A549 (cell line): ENCODE data around the gene DAB2IP. TPM values are rescaled to one million over a fixed set of nuclear protein-coding genes. Genes with fewer than 3 reads are reported as not detected.

Experiments used
- ATAC-seq, 2 experiments: fragments of 200-7000 bp in 1 of 2; fragments of >200 bp in 1 of 2; cut with Nextera tagmentation in 1 of 2; cut with Tn5 transposase in 1 of 2; 3 replicates each; pipeline versions ENCODE4 v1.8.0 to v1.9.1; 2018 to 2020; ENCODE audit warnings: mild to moderate bottlenecking in 1 of 2, moderate library complexity in 1 of 2
- CTCF ChIA-PET: fragments of 300-600 bp; sonication (Branson Sonifier 250); formaldehyde crosslinking; extraction: SDS; loops from one replicate; lab custom pipeline; 2021; ENCODE audit warnings: antibody characterized with exemption, inconsistent platforms; lab: Yijun Ruan, JAX
- POLR2A ChIA-PET: fragments of 350-600 bp; formaldehyde crosslinking; extraction: SDS; loops from one replicate; lab custom pipeline; 2021; ENCODE audit warnings: antibody characterized with exemption, inconsistent platforms; lab: Yijun Ruan, JAX
- DNase-seq, 2 experiments: peaks; one replicate each; pipeline versions ENCODE4 v3.0.0 to v3.0.0-alpha.2; 2011 to 2016; ENCODE audit warnings: low read depth in 1 of 2, low spot score in 1 of 2
- FAIRE-seq: peaks from 2 replicates; lab custom pipeline; 2011; peaks lifted over from hg19 to GRCh38; lab: Jason Lieb, UNC
- H3K27ac ChIP-seq, 2 experiments: fragments of >200 bp; sonication (Bioruptor Twin); formaldehyde crosslinking; 3 replicates each; pipeline ENCODE4 v1.5.1; 2016 to 2017
- H3K4me1 ChIP-seq: fragments of >200 bp; sonication (Bioruptor Twin); formaldehyde crosslinking; 3 replicates; pipeline ENCODE4 v1.6.1; 2016
- H3K4me2 ChIP-seq: fragments of >200 bp; sonication (Bioruptor Twin); formaldehyde crosslinking; 3 replicates; pipeline ENCODE4 v1.6.1; 2016
- H3K4me3 ChIP-seq: fragments of >200 bp; sonication (Bioruptor Twin); formaldehyde crosslinking; 3 replicates; pipeline ENCODE4 v1.5.1; 2016
- H3K9me3 ChIP-seq: fragments of >200 bp; sonication (Bioruptor Twin); formaldehyde crosslinking; 3 replicates; pipeline ENCODE4 v1.6.1; 2016
- ATOH8 ChIP-seq: fragments of 250-450 bp; sonication (Bioruptor Pico); IDR thresholded peaks from 2 replicates; pipeline ENCODE4 v1.5.0; 2020; ENCODE audit warnings: low read depth, mild to moderate bottlenecking, moderate library complexity
- BCL3 ChIP-seq: fragments of >200 bp; sonication (Bioruptor Twin); formaldehyde crosslinking; IDR thresholded peaks from 3 replicates; pipeline ENCODE4 v1.6.1; 2016
- CBX8 ChIP-seq: fragments of 200-600 bp; sonication (generic); IDR thresholded peaks from 2 replicates; pipeline ENCODE4 v1.6.1; 2016
- CHD2 ChIP-seq: fragments of 150-350 bp; IDR thresholded peaks from 2 replicates; pipeline ENCODE4 v1.6.1; 2014; ENCODE audit warnings: low read length; ENCODE audit not compliant: partially characterized antibody
- CHD4 ChIP-seq: fragments of 200-600 bp; sonication (generic); IDR thresholded peaks from 2 replicates; pipeline ENCODE4 v1.6.1; 2016; ENCODE audit warnings: antibody characterized with exemption, mild to moderate bottlenecking, borderline replicate concordance
- E2F6 ChIP-seq: IDR thresholded peaks from 2 replicates; pipeline ENCODE4 v1.6.1; 2012; ENCODE audit warnings: low read depth, borderline replicate concordance
- EHMT2 ChIP-seq: fragments of 200-600 bp; sonication (generic); IDR thresholded peaks from 2 replicates; pipeline ENCODE4 v1.6.1; 2016; ENCODE audit warnings: antibody characterized with exemption, low read depth, mild to moderate bottlenecking, moderate library complexity
- ELK1 ChIP-seq: fragments of 150-350 bp; IDR thresholded peaks from 2 replicates; pipeline ENCODE4 v1.6.1; 2014; ENCODE audit warnings: low read depth, mild to moderate bottlenecking, low read length
- EP300 ChIP-seq, 2 experiments: fragments of >200 bp; sonication (Bioruptor Twin); formaldehyde crosslinking; IDR thresholded peaks; 2 replicates in 1 of 2; 3 replicates in 1 of 2; pipeline ENCODE4 v1.6.1; 2016 to 2017
- FOSB ChIP-seq: fragments of 250-450 bp; sonication (Bioruptor Pico); IDR thresholded peaks from 2 replicates; pipeline ENCODE4 v1.5.0; 2020; ENCODE audit warnings: mild to moderate bottlenecking, moderate library complexity
- FOSL2 ChIP-seq, 2 experiments: fragments of 450-650 bp in 1 of 2; fragments of >200 bp in 1 of 2; sonication (Bioruptor Twin) in 1 of 2; formaldehyde crosslinking; IDR thresholded peaks; 2 replicates each; pipeline versions ENCODE4 v1.5.0 to v1.6.1; 2016 to 2020; ENCODE audit warnings: mild to moderate bottlenecking in 1 of 2, moderate library complexity in 1 of 2
- HDAC2 ChIP-seq: fragments of 200-600 bp; sonication (generic); IDR thresholded peaks from 2 replicates; pipeline ENCODE4 v1.6.1; 2016
- HEYL ChIP-seq: fragments of 250-450 bp; sonication (Bioruptor Pico); IDR thresholded peaks from 2 replicates; pipeline ENCODE4 v1.8.0; 2021; ENCODE audit warnings: mild to moderate bottlenecking, moderate library complexity
- HOXA7 ChIP-seq: fragments of 250-450 bp; sonication (Bioruptor Pico); IDR thresholded peaks from 2 replicates; pipeline ENCODE4 v1.5.0; 2020; ENCODE audit warnings: mild to moderate bottlenecking, moderate library complexity
- HOXB13 ChIP-seq: fragments of 250-450 bp; sonication (Bioruptor Pico); IDR thresholded peaks from 2 replicates; pipeline ENCODE4 v1.5.0; 2020; ENCODE audit warnings: low read depth, mild to moderate bottlenecking, moderate library complexity
- HOXB5 ChIP-seq: fragments of 250-450 bp; sonication (Bioruptor Pico); IDR thresholded peaks from 2 replicates; pipeline ENCODE4 v1.5.0; 2020; ENCODE audit warnings: mild to moderate bottlenecking, moderate library complexity
- JUN ChIP-seq, 2 experiments: fragments of >200 bp; sonication (Bioruptor Twin); formaldehyde crosslinking; IDR thresholded peaks; 2 replicates in 1 of 2; 3 replicates in 1 of 2; pipeline ENCODE4 v1.6.1; 2016 to 2017
- JUNB ChIP-seq: fragments of >200 bp; sonication (Bioruptor Twin); formaldehyde crosslinking; IDR thresholded peaks from 2 replicates; pipeline ENCODE4 v1.6.1; 2016
- KDM1A ChIP-seq: fragments of 200-600 bp; sonication (generic); IDR thresholded peaks from 2 replicates; pipeline ENCODE4 v1.6.1; 2016; ENCODE audit warnings: low read depth, mild to moderate bottlenecking
- KDM5A ChIP-seq: fragments of 200-600 bp; sonication (generic); IDR thresholded peaks from 2 replicates; pipeline ENCODE4 v1.6.1; 2016; ENCODE audit warnings: antibody characterized with exemption, mild to moderate bottlenecking
- MAX ChIP-seq: IDR thresholded peaks from 2 replicates; pipeline ENCODE4 v1.6.1; 2012
- MAZ ChIP-seq: fragments of 150-350 bp; IDR thresholded peaks from 2 replicates; pipeline ENCODE4 v1.6.1; 2014; ENCODE audit warnings: antibody characterized with exemption, low read depth, low read length, borderline replicate concordance
- NR3C1 ChIP-seq: fragments of >200 bp; sonication (Bioruptor Twin); formaldehyde crosslinking; IDR thresholded peaks from 3 replicates; pipeline ENCODE4 v1.6.1; 2017
- PHF8 ChIP-seq: fragments of 200-600 bp; sonication (generic); IDR thresholded peaks from 2 replicates; pipeline ENCODE4 v1.6.1; 2016; ENCODE audit warnings: low read depth, mild to moderate bottlenecking, antibody characterized with exemption, moderate library complexity, borderline replicate concordance
- POLR2A ChIP-seq: IDR thresholded peaks from 2 replicates; pipeline ENCODE4 v1.6.1; 2012; ENCODE audit warnings: mild to moderate bottlenecking, low read length
- RAD21 ChIP-seq, 2 experiments: fragments of >200 bp in 1 of 2; sonication (Bioruptor Twin) in 1 of 2; formaldehyde crosslinking in 1 of 2; IDR thresholded peaks in 1 of 2; conservative IDR thresholded peaks in 1 of 2; 2 replicates in 1 of 2; 3 replicates in 1 of 2; pipeline ENCODE4 v1.6.1; 2012 to 2018; ENCODE audit warnings: inconsistent platforms in 1 of 2
- RFX5 ChIP-seq: fragments of 450-650 bp; IDR thresholded peaks from 2 replicates; pipeline ENCODE4 v1.7.1; 2014; ENCODE audit warnings: antibody characterized with exemption, mild to moderate bottlenecking, moderate library complexity
- RNF2 ChIP-seq: fragments of 200-600 bp; sonication (generic); IDR thresholded peaks from 2 replicates; pipeline ENCODE4 v1.6.1; 2016; ENCODE audit warnings: low read depth, mild to moderate bottlenecking, antibody characterized with exemption, moderate library complexity, borderline replicate concordance
- TP53 ChIP-seq: fragments of 250-450 bp; sonication (Bioruptor Pico); IDR thresholded peaks from 2 replicates; pipeline ENCODE4 v1.5.0; 2021; ENCODE audit warnings: mild to moderate bottlenecking, moderate library complexity
- ZC3H11A ChIP-seq: fragments of 450-650 bp; IDR thresholded peaks from 2 replicates; pipeline ENCODE4 v1.6.1; 2014; ENCODE audit warnings: antibody characterized with exemption, mild to moderate bottlenecking
- WGBS: methylation state at CpG from one replicate; pipeline ENCODE4 v1.1.6; 2017; ENCODE audit errors: missing lambda C conversion rate; 5-methylcytosine and 5-hydroxymethylcytosine counted together
- polyA plus RNA-seq, 4 experiments: library from polyadenylated mRNA; depleted of rRNA in 3 of 4; stranded (reverse); fragments of >200 nt; fragmentation: RNase III in 1 of 4; extraction: RNeasy Plus Mini Kit Qiagen cat#74134 plus additional on column Dnase treatment in 1 of 4; gene quantifications; 2 replicates in 3 of 4; 3 replicates in 1 of 4; pipeline ENCODE4 v1.2.3, GENCODE V29; 2011 to 2017

DAB2IP gene
- polyA plus RNA-seq, 2 of the 4 experiments (the other 2 are of a cell fraction): 9.7 to 13.9 TPM

- WGBS: 80% methylated on average over 11 of the region's 11 CpGs
- no peak overlapping the region for H3K4me2 ChIP-seq
- FAIRE-seq (no peak), ATAC-seq (no peak), DNase-seq (no peak)
- no peaks in the 10 kb centered on the region for H3K9me3 ChIP-seq
- CTCF ChIA-PET: interaction anchor here (0.9 to 2.8 kb wide), 6 partner anchors 14 to 112 kb away, joined by 3 to 8 read pairs (median 5); no protein-coding TSS in a partner anchor
- TF ChIP-seq FOSB (CRISPR knock-in tag): no peak
- TF ChIP-seq RFX5: no peak
- no peak for TF ChIP-seq MAX
- no peak for TF ChIP-seq HDAC2
- no peak for TF ChIP-seq KDM1A
- TF ChIP-seq EHMT2: no peak
- no peak for TF ChIP-seq POLR2A
- no peak for TF ChIP-seq KDM5A
- TF ChIP-seq CHD2: no peak
- TF ChIP-seq PHF8: no peak
- TF ChIP-seq HEYL (CRISPR knock-in tag): no peak
- no peak for TF ChIP-seq NR3C1
- no peak for TF ChIP-seq MAZ
- TF ChIP-seq JUNB: no peak
- TF ChIP-seq ZC3H11A: no peak
- TF ChIP-seq JUN (IDR thresholded peaks at IDR 0.05): no peak
- no peak overlapping the region for H3K4me3 ChIP-seq
- POLR2A ChIA-PET: no interaction called here
- H3K4me1 ChIP-seq: no peaks in the 10 kb centered on the region
- no peak overlapping the region for H3K27ac ChIP-seq
These were observed 11.6 kb downstream of the DAB2IP start for GRCh38 chr9:121662891-121663580.

GRCh38 chr9:121663591-121663990 lies 12.2 kb downstream of the DAB2IP start:
- Histone ChIP-seq H3K4me1 (0 out of 3 replicates have a peak, but pooled peaks cover 3% of the 10 kb centered on the region), H3K4me3 (no peak overlapping the region), H3K4me2 (no peak overlapping the region), H3K9me3 (no peaks in the 10 kb centered on the region), H3K27ac (no peak overlapping the region)
- DNase-seq (no peak), FAIRE-seq (no peak), ATAC-seq (no peak; a peak in 1 of 6 replicates)
- 79% methylated on average over 7 of the region's 7 CpGs for WGBS
- no peak for TF ChIP-seq HOXB13
- no peak for TF ChIP-seq MAX
- no peak for TF ChIP-seq CHD4
- no peak for TF ChIP-seq TP53 (CRISPR knock-in tag)
- no peak for TF ChIP-seq PHF8
- no peak for TF ChIP-seq ELK1
- TF ChIP-seq RNF2: no peak
- no peak for TF ChIP-seq RAD21 (conservative IDR thresholded peaks at IDR 0.05 in 1 of 2, IDR thresholded peaks at IDR 0.05 in 1 of 2)
- no peak for TF ChIP-seq KDM5A
- no peak for TF ChIP-seq CBX8
- TF ChIP-seq ATOH8 (CRISPR knock-in tag): no peak
- TF ChIP-seq BCL3: no peak
- TF ChIP-seq JUNB: no peak
- TF ChIP-seq E2F6: no peak
- TF ChIP-seq HDAC2: no peak
- TF ChIP-seq NR3C1: no peak
- no peak for TF ChIP-seq FOSL2 (IDR thresholded peaks at IDR 0.05)
- no peak for TF ChIP-seq FOSL2 (CRISPR knock-in tag; IDR thresholded peaks at IDR 0.05)
- no peak for TF ChIP-seq EP300 (IDR thresholded peaks at IDR 0.05)
- no peak for TF ChIP-seq HOXA7
- TF ChIP-seq HOXB5 (CRISPR knock-in tag): no peak
- ChIA-PET POLR2A (no interaction called here), CTCF (interaction anchor here (1.4 to 2.8 kb wide), 4 partner anchors 14 to 111 kb away, joined by 3 to 8 read pairs (median 6); no protein-coding TSS in a partner anchor)
